ENCODE results near the gene IFFO2. TPM values are rescaled to one million over a fixed set of nuclear protein-coding genes. Genes with fewer than 3 reads are reported as not detected.
A peak's percentile ranks its signal among the peaks of the same experiment; 100 is the strongest.

Gene IFFO2
- total and polyA plus RNA-seq, 12 donors, result 5.9 to 23.4 (median 15.8) TPM

- intact Hi-C loops (cut with DNase I), result no loop called here
- no peak for DNase-seq
- peak overlapping the region in 4 of 5 donors; percentile 14 to 56 (median 38) for H3K27ac ChIP-seq
Measured at GRCh38 chr1:18944810-18945209, 11.7 kb downstream of the IFFO2 start.

DNA sequence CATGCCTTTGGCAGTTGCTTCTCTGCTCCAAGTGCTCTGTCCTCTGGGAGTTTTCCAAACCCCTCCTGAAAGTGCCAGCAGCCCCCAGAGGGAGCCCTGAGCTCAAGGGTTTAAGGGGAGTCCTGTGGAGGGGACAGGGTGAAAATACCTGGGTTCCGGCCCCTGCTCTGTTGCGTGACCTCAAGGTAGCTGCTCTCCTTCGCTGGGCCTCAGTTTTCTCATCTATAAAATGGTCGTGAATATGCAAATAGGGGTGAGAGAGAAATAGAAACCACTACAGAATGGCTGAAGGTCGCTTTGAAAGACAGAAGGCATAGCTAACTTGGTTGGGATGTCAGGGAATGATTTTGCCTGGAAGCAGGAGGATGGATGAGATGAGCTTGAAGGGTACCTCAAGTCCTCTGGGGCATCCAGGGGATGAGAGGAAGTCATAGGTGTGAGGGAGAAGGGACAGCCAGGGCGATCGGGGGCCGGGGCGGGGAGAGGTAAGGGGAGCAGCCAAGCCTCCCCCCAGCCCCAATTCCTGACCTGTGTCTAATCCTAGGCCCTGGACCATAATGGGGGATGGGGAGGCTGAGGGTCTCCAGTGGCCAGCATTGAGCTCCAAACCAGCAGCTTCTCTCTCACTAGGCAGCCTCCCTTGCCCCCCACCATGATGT is 12.4 kb downstream of the IFFO2 start:
- DNase-seq, result no peak
- TF ChIP-seq POLR2A (IDR thresholded peaks at IDR 0.05), result no peak
- TF ChIP-seq CTCF (IDR thresholded peaks at IDR 0.05), result no peak
- WGBS, 4 donors, result 89 to 95% (median 93%) methylated on average over 9 of the region's 9 CpGs
- no peak overlapping the region for H3K4me3 ChIP-seq
- peak overlapping the region in 3 of 5 donors; percentile 38 to 56 (median 38) for H3K27ac ChIP-seq
- H3K27me3 ChIP-seq, result no peaks in the 10 kb centered on the region
- H3K36me3 ChIP-seq (replicated peaks in 1 of 2), result no peaks in the 10 kb centered on the region
- intact Hi-C loops (cut with DNase I), result no loop called here
- peaks cover 56 to 81% of the 10 kb centered on the region in 2 donors for H3K4me1 ChIP-seq (replicated peaks in 1 of 2)
- no peaks in the 10 kb centered on the region for H3K9me3 ChIP-seq (replicated peaks in 1 of 3)

More at GRCh38 chr1:18944810-18945209, 11.7 kb downstream of the IFFO2 start:
- H3K9me3 ChIP-seq (replicated peaks in 1 of 3), result no peaks in the 10 kb centered on the region
- WGBS, 4 donors, result 60 to 71% (median 68%) methylated on average over 2 of the region's 2 CpGs
- TF ChIP-seq POLR2A (IDR thresholded peaks at IDR 0.05), result no peak
- TF ChIP-seq CTCF (IDR thresholded peaks at IDR 0.05), result no peak
- H3K4me3 ChIP-seq, result no peak overlapping the region
- H3K36me3 ChIP-seq (replicated peaks in 1 of 2), result no peaks in the 10 kb centered on the region
- H3K27me3 ChIP-seq, result no peaks in the 10 kb centered on the region
- peaks cover 64 to 83% of the 10 kb centered on the region in 2 donors for H3K4me1 ChIP-seq (replicated peaks in 1 of 2)

DNA sequence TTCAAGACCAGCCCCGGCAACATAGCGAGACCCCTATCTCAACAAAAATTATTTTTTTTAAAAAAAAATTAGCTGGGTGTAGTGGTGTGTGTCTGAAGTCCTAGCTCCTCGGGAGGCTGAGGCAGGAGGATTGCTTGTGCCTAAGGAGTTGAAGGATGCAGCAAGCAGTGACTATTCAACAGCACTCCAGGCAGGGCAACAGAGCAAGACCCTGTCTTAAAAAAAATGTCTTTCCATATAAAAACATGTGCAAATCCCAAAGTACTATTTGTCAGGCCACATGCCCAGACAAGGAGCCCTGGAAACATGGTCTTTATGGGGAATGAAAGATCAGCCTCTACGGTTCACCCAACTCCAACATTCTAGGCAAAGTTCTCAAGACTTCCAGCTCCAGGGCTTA is 13.3 kb downstream of the IFFO2 start:
- Histone ChIP-seq H3K36me3 (replicated peaks in 1 of 2) (no peaks in the 10 kb centered on the region), H3K9me3 (replicated peaks in 1 of 3) (no peaks in the 10 kb centered on the region), H3K4me3 (no peak overlapping the region), H3K4me1 (replicated peaks in 1 of 2) (peaks cover 48 to 81% of the 10 kb centered on the region in 2 donors), H3K27ac (no peak overlapping the region), H3K27me3 (no peaks in the 10 kb centered on the region)
- 90 to 98% (median 97%) methylated on average over 4 of the region's 4 CpGs for WGBS, 4 donors
- DNase-seq, result no peak
- TF ChIP-seq CTCF (IDR thresholded peaks at IDR 0.05), result no peak
- TF ChIP-seq POLR2A (IDR thresholded peaks at IDR 0.05), result no peak
- intact Hi-C loops (cut with DNase I), result no loop called here

DNA sequence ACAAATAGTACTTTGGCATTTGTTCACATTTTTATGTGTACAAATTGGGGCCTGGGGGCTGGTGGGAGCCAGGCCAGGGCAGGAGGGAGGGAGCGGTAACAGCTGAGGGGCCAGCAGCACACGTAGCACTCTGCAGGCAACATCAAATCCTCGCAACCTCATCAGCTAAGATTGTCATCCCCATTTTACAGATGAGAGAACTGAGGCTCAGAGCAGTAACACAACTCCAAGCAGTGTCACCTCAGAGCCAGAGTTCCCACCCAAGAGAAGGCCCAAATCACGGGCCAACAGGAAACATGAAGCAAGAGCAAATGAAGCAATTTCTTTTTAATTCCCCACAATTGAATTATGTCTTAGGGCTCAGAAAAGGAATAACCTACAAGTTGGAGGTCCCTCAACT is 14.1 kb downstream of the IFFO2 start:
- no peak for DNase-seq
- no peaks in the 10 kb centered on the region for H3K36me3 ChIP-seq (replicated peaks in 1 of 2)
- no peaks in the 10 kb centered on the region for H3K27me3 ChIP-seq
- peaks cover 39 to 77% of the 10 kb centered on the region in 2 donors for H3K4me1 ChIP-seq (replicated peaks in 1 of 2)
- 75 to 85% (median 80%) methylated on average over 4 of the region's 4 CpGs for WGBS, 4 donors
- intact Hi-C loops (cut with DNase I), result no loop called here
- no peak overlapping the region for H3K4me3 ChIP-seq
- no peaks in the 10 kb centered on the region for H3K9me3 ChIP-seq (replicated peaks in 1 of 3)
- TF ChIP-seq CTCF (IDR thresholded peaks at IDR 0.05), result no peak
- TF ChIP-seq POLR2A (IDR thresholded peaks at IDR 0.05), result no peak
- H3K27ac ChIP-seq, result peak overlapping the region in 4 of 5 donors; percentile 13 to 75 (median 52)
